Endometrium (tissue), 2 donors: ENCODE results near the gene RPRM.
A peak's percentile ranks its signal among the peaks of the same experiment; 100 is the strongest.
"Not testable (repeated sequence)": the region's sequence is repeated elsewhere in the genome, so short reads cannot be mapped to it uniquely, and the experiment has no call there.

Experiments used
- FAIRE-seq: peaks from 2 replicates; lab custom pipeline; 2012; peaks lifted over from hg19 to GRCh38; lab: Jason Lieb, UNC
- donor health status: control.
- donor health status: control.

RPRM gene

DNA sequence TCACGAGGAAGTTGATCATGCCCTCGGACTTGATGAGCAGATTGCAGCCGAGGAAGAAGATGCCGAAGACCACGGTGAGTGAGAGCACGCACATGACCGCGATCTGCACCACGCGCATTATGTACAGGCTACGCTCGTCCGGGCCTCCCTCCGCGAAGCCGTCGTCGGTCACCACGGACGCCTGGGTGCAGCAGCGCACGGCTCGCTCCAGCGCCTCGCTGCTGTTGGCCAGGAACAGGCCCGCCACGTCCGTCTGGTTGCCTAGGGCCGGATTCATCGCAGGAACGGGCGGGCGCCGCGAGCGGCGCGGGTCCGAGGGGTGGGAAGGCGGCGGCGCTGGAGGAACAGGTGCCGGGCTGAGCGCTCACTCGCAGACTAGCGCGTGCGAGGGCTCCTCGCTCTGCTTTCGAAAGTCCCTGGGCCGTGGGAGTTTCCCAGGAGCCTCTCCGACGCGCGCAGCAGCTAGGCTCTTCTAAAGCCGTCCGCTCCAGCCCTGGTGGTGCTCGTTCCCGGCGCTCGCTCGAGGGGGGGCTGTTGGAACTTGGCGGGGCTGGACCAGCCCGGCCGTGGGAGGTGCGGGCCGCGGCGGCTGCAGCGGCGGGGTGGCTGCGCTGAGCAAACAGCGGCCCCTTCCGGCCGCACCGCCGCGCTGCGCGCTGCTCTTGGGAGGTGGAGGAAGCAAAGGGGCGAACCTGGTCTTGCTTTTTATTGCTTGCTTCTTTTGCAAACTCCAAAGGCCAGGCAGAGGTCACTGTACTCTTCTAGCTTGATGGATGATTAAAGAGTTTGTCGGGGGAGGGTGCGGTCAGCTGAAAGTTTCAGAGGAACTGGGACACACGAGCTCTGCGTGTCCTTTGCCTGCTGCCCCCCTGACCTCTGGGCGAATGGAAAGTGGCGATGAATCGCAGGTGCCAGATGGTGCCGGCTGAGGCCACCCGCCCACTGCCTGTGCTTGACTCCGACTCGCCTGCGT lies at the start of gene RPRM:
Gene RPRM, minus strand, starts transcription at position 474 of the 973 bp plus-strand sequence. Its CDS starts 197 bp downstream, at position 277.
- FAIRE-seq = no peak

GRCh38 chr2:153519257-153519875 lies 40.8 kb upstream of the RPRM start:
- FAIRE-seq = peak; percentile 84

DNA sequence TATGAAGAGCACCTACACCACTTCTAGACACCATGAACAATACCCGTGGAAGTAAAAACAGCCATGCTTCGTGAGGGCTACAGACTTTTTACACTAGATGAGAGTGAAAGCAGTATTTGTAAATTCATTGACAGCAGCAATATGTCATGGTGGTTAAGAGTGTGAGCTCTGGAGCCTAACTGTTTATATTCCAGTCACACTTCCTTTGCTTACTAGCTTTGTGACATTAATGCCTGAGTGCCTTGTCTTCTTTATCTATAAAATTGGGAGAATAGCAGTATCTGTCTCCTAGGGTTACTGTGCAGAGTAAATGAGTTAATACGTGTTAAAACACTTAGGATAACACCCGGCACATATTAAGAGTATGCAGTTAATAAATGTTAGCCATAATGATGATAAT lies 33.8 kb upstream of the RPRM start:
- no peak for FAIRE-seq

- FAIRE-seq = no peak
Observed at GRCh38 chr2:153510996-153511395, 32.4 kb upstream of the RPRM start.

GRCh38 chr2:153509133-153509532 lies 30.6 kb upstream of the RPRM start:
- FAIRE-seq = no peak

DNA sequence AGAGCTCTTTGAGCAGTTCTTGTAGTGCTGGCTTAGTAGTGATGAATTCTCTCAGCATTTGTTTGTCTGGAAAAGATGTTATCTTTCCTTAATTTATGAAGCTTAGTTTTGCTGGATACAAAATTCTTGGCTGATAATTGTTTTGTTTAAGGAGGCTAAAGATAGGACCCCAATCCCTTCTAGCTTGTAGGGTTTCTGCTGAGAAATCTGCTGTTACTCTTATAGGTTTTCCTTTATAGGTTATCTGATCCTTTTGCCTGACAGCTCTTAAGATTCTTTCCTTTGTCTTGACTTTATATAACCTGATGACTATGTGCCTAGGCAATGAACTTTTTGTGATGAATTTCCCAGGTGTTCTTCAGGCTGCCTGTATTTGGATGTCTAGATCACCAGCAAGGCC lies 27.9 kb upstream of the RPRM start:
- FAIRE-seq = not testable (repeated sequence)

DNA sequence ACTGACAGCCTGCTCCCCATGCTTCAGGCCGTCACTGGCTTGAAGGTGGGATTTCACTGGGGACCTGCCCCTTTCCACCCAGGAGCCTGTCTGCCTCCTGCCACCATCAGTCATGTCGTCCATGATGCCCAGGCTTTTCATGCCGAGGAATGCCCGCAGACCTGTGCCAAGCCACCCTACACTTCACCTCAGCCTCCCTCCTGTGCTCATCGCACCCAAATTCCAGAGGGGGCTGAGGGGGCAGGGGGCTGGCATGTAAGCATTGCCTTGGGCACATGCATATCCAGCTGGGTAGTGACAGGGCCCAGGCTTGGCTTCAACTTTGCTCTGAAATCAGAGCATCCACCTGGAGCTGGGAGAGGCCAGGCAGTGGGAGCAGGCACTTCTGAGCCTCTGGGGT lies 20.9 kb upstream of the RPRM start:
- FAIRE-seq = no peak

DNA sequence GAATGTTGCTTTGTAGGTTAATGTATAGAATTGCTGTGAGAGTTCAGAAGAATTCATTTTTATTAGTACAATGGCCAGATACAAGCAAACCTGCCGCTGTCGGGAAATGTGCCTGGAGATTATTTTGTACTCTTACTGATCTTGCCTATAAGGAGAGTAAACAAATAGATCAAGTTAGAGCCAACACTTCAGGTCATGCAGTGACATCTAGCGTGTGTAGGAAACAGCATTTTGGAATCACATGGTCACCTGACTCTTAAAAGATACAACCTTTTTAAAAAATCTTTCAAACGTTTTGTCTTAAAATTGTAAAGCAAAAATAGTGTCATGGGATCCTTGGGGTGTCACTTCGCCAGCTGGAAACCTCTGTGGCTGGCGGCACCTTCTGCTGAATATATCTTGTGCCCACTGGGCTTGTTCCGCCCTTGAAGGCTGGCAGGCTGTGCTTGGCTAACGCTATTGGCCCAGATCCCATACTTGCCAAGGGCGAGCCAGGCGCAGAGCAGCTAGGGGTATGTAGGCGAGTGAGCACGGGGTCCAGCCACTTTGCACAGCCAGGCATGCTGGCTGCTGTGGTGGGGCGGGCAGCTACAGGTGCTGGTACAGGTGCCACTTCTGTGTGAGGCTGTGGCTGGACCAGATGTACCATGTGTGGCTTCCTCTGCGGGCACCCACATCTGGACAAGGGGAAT lies 19.5 kb upstream of the RPRM start:
- no peak for FAIRE-seq

- FAIRE-seq = no peak
Observed at GRCh38 chr2:153495725-153496124, 17.2 kb upstream of the RPRM start.

- no peak for FAIRE-seq
Observed at GRCh38 chr2:153488072-153488471, 9.5 kb upstream of the RPRM start.

GRCh38 chr2:153487448-153487847 lies 8.9 kb upstream of the RPRM start:
- FAIRE-seq = no peak

GRCh38 chr2:153479573-153479972 lies 1.0 kb upstream of the RPRM start:
- no peak for FAIRE-seq

GRCh38 chr2:153477636-153478288 lies 800 bp downstream of the RPRM start:
- no peak for FAIRE-seq

- FAIRE-seq = no peak
Observed at GRCh38 chr2:153476816-153477635, 1.5 kb downstream of the RPRM start.

- peak; percentile 31 for FAIRE-seq
Observed at GRCh38 chr2:153476491-153476815, 2.1 kb downstream of the RPRM start.

DNA sequence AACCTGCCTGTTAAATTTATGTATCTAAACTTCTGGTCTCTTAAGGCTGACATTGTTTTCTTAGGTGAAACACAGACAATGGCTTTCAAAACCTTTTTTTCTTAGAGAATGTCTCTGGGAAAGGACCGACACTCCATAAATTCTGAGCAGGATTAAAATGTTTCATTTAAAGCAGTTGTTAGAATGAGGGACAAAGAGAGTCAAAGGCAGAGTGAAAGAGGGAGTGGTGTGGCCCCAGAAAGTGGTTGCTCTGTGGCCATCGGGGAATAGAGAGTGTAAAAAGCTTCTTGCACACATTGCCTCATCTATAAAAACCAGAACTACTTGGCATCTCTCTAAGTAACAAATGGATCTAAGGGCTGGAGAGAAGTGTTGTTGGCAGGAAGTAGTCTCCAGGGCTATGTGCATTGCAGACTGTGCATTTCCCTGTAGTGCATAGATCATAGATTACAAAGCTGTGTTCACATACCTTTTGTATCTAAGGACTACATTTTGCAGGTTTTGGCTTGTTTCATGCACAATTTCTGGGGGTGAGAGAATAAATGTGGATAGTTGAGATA lies 3.6 kb downstream of the RPRM start:
- FAIRE-seq = no peak

DNA sequence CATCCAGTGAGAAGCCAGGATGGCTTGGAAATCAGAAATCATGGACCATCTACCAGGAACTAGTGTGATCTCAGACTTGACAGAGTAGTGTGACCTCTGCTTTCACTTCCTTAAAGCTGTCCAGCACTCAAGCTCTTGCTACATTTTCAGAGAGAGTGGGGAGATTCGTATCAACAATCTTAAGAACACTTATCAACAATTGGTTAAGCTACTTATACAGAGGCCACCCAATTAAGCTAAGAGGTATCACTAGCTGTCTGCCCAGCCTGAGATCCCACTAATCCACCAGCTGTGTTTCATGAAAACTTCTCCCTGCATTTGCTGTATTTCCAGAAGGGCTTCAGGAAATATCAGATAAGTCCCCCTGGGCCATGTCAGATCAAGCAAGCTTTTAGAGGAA lies 4.2 kb downstream of the RPRM start:
- FAIRE-seq = no peak

DNA sequence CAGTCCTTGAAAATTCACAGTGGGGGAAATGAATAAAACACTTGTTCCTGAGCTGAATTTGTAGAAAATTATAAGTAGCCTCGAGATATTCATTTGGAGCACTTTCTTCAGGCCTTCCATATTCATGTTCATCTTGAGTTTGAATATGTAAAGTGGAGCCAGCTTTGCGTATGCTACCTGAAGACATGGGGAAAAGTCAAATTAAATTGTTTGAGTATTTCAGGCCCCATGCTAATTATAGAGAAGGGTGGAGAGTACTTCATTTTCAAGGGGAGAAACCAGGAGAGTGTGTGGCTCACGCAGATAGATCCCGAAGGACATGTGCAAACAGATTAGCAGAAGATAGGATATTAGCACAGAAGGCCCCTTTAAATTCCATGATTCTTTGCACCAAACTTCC lies 7.7 kb downstream of the RPRM start:
- FAIRE-seq = no peak

DNA sequence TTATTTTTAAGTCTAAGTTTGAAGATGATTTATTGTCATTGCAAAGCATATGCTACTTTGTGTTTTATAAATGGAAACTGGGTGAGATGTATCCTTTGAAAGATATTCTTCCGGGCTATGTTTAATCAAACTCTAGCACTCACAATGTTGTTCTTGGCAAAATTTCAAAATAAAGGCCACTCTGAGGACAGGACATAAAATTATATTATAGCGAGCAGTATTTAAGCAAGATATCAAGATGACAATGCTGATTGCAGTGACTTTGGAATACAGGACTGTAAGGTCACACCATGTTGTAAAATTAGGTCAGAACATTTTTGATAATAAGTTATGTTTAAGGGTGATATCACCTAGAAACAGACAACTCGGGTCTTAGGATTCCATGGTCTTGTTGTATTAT lies 14.2 kb downstream of the RPRM start:
- peak; percentile 4 for FAIRE-seq

DNA sequence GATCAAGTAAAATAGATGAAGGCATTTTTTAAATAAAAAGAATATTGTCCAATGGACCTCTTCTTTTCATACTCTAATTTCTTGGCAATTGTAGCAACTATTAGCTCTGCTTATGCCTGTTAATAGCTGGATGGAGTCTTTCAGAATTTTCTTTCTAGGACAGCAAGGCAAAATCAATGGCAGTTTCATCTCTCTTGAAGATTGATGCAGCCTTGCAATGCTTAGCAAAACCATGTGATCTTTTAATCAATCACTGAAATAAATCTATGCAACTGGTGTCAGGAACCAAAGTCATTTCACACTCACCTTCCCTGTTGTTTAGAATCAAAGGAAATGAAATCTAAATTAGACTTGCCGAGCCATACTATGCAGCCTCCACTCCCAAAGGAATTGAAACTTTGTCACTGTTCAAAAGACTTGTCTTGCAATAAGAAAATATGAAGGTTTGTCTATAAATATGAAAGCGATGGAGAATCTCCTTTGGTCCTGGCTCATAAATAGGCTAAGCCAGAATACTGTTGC lies 16.2 kb downstream of the RPRM start:
- no peak for FAIRE-seq

- FAIRE-seq = no peak
Observed at GRCh38 chr2:153461453-153461852, 17.1 kb downstream of the RPRM start.
